HEK293 (cell line): ENCODE data around the gene DRAP1.

Source experiments
- CTCF ChIA-PET: fragments of 350-600 bp; formaldehyde crosslinking; extraction: SDS; loops from one replicate; lab custom pipeline; 2021; ENCODE audit warnings: antibody characterized with exemption; lab: Yijun Ruan, JAX
- POLR2A ChIA-PET: fragments of 300-600 bp; formaldehyde crosslinking; extraction: SDS; loops from one replicate; lab custom pipeline; 2020; ENCODE audit warnings: antibody characterized with exemption, inconsistent platforms; lab: Yijun Ruan, JAX
- H3K27ac ChIP-seq: fragments of 200-500 bp; sonication (Bioruptor generic); 2 replicates; pipeline ENCODE4 v1.5.1; 2014; ENCODE audit warnings: low read depth, low read length, control low read depth, inconsistent platforms; ENCODE audit errors: extremely low read depth
- H3K36me3 ChIP-seq, 2 experiments: fragments of 200-500 bp in 1 of 2; sonication (Bioruptor generic) in 1 of 2; 1 replicate in 1 of 2; 2 replicates in 1 of 2; pipeline ENCODE4 v1.5.1; 2014 to 2017; ENCODE audit warnings: inconsistent platforms in 2 of 2, low read length in 2 of 2; ENCODE audit not compliant: control insufficient read depth in 2 of 2, insufficient read depth in 1 of 2
- H3K4me1 ChIP-seq: fragments of 200-500 bp; sonication (Bioruptor generic); 2 replicates; pipeline ENCODE4 v1.5.1; 2014; ENCODE audit warnings: mild to moderate bottlenecking, low read length, inconsistent platforms; ENCODE audit not compliant: control insufficient read depth, insufficient read depth
- H3K4me3 ChIP-seq: 2 replicates; pipeline ENCODE4 v1.5.1; 2011; ENCODE audit warnings: low read depth, mild to moderate bottlenecking, control low read depth, low read length, moderate library complexity
- H3K9me3 ChIP-seq: fragments of 200-500 bp; sonication (Bioruptor generic); 2 replicates; pipeline ENCODE4 v1.5.1; 2014; ENCODE audit warnings: low read depth, low read length, inconsistent platforms; ENCODE audit not compliant: control insufficient read depth, insufficient read depth
- EGR2 ChIP-seq: fragments of 450-650 bp; formaldehyde crosslinking; IDR thresholded peaks from 2 replicates; pipeline ENCODE4 v1.5.1; 2016; ENCODE audit warnings: low read depth, missing biosample characterization, missing genetic modification characterization
- GLIS1 ChIP-seq: fragments of 450-650 bp; formaldehyde crosslinking; IDR thresholded peaks from 2 replicates; pipeline ENCODE4 v1.5.1; 2016; ENCODE audit warnings: missing biosample characterization, missing genetic modification characterization
- KLF1 ChIP-seq: fragments of 450-650 bp; formaldehyde crosslinking; IDR thresholded peaks from 2 replicates; pipeline ENCODE4 v1.5.1; 2016; ENCODE audit warnings: missing biosample characterization, missing genetic modification characterization
- KLF17 ChIP-seq: fragments of 450-650 bp; formaldehyde crosslinking; IDR thresholded peaks from 2 replicates; pipeline ENCODE4 v1.5.1; 2016; ENCODE audit warnings: missing biosample characterization, missing genetic modification characterization
- KLF8 ChIP-seq: fragments of 450-650 bp; formaldehyde crosslinking; IDR thresholded peaks from 2 replicates; pipeline ENCODE4 v1.5.1; 2016; ENCODE audit warnings: missing biosample characterization, missing genetic modification characterization
- KLF9 ChIP-seq: fragments of 450-650 bp; formaldehyde crosslinking; IDR thresholded peaks from 2 replicates; pipeline ENCODE4 v1.5.1; 2016; ENCODE audit warnings: missing biosample characterization, missing genetic modification characterization, low read depth
- MEIS1 ChIP-seq: sonication (generic); formaldehyde crosslinking; IDR thresholded peaks from 2 replicates; pipeline ENCODE4 v1.8.1; 2022; ENCODE audit warnings: missing genetic modification reagents, mild to moderate bottlenecking, borderline replicate concordance
- SP7 ChIP-seq: fragments of 450-650 bp; formaldehyde crosslinking; IDR thresholded peaks from 2 replicates; pipeline ENCODE4 v1.5.1; 2016; ENCODE audit warnings: missing biosample characterization, missing genetic modification characterization
- ZBTB11 ChIP-seq: fragments of 450-650 bp; formaldehyde crosslinking; conservative IDR thresholded peaks from 2 replicates; pipeline ENCODE4 v1.5.1; 2016; ENCODE audit warnings: low read depth, missing biosample characterization, missing genetic modification characterization
- ZBTB17 ChIP-seq: fragments of 450-650 bp; formaldehyde crosslinking; IDR thresholded peaks from 2 replicates; pipeline ENCODE4 v1.5.1; 2016; ENCODE audit warnings: missing biosample characterization, missing genetic modification characterization
- ZBTB20 ChIP-seq: fragments of 450-650 bp; formaldehyde crosslinking; IDR thresholded peaks from 2 replicates; pipeline ENCODE4 v1.5.1; 2016; ENCODE audit warnings: missing biosample characterization, missing genetic modification characterization
- ZFHX2 ChIP-seq: fragments of 450-650 bp; formaldehyde crosslinking; conservative IDR thresholded peaks from 2 replicates; pipeline ENCODE4 v1.5.1; 2016; ENCODE audit warnings: missing biosample characterization, missing genetic modification characterization
- ZFP69B ChIP-seq: fragments of 450-650 bp; formaldehyde crosslinking; IDR thresholded peaks from 2 replicates; pipeline ENCODE4 v1.5.1; 2016; ENCODE audit warnings: missing biosample characterization, missing genetic modification characterization
- ZNF174 ChIP-seq: fragments of 450-650 bp; formaldehyde crosslinking; IDR thresholded peaks from 2 replicates; pipeline ENCODE4 v1.5.0; 2017; ENCODE audit warnings: missing biosample characterization, mild to moderate bottlenecking, missing genetic modification characterization
- ZNF18 ChIP-seq: fragments of 450-650 bp; formaldehyde crosslinking; IDR thresholded peaks from 2 replicates; pipeline ENCODE4 v1.5.1; 2016; ENCODE audit warnings: missing biosample characterization, missing genetic modification characterization
- ZNF202 ChIP-seq: fragments of 450-650 bp; formaldehyde crosslinking; IDR thresholded peaks from 2 replicates; pipeline ENCODE4 v1.5.1; 2016; ENCODE audit warnings: missing biosample characterization, missing genetic modification characterization, borderline replicate concordance
- ZNF341 ChIP-seq: fragments of 450-650 bp; formaldehyde crosslinking; IDR thresholded peaks from 2 replicates; pipeline ENCODE4; 2016; ENCODE audit warnings: low read depth, missing biosample characterization, missing genetic modification characterization
- ZNF362 ChIP-seq: fragments of 450-650 bp; formaldehyde crosslinking; IDR thresholded peaks from 2 replicates; pipeline ENCODE4 v1.5.1; 2016; ENCODE audit warnings: missing biosample characterization, missing genetic modification characterization
- ZNF561 ChIP-seq: fragments of 450-650 bp; IDR thresholded peaks from 2 replicates; pipeline ENCODE4 v1.5.1; 2018; ENCODE audit warnings: missing biosample characterization, missing genetic modification characterization, borderline replicate concordance
- ZNF624 ChIP-seq: fragments of 450-650 bp; formaldehyde crosslinking; IDR thresholded peaks from 2 replicates; pipeline ENCODE4 v1.5.1; 2017; ENCODE audit warnings: missing biosample characterization, missing genetic modification characterization
- ZNF692 ChIP-seq: fragments of 450-650 bp; formaldehyde crosslinking; IDR thresholded peaks from 2 replicates; pipeline ENCODE4 v1.5.1; 2016; ENCODE audit warnings: missing biosample characterization, missing genetic modification characterization
- ZNF701 ChIP-seq: fragments of 450-650 bp; formaldehyde crosslinking; IDR thresholded peaks from 2 replicates; pipeline ENCODE4 v1.5.1; 2016; ENCODE audit warnings: missing biosample characterization, missing genetic modification characterization
- ZSCAN16 ChIP-seq: fragments of 450-650 bp; formaldehyde crosslinking; IDR thresholded peaks from 2 replicates; pipeline ENCODE4 v1.5.1; 2016; ENCODE audit warnings: missing biosample characterization, missing genetic modification characterization

DRAP1 gene

GRCh38 chr11:65872586-65873317 lies 46.5 kb upstream of the DRAP1 start, which contains the start of gene EFEMP2:
Gene EFEMP2, minus strand, starts transcription at chr11:65872800. Its CDS starts 446 bp downstream, at chr11:65872354.
- Histone ChIP-seq H3K27ac (no peak within 1 kb of the TSS), H3K9me3 (no peaks in the 10 kb centered on the region), H3K4me3 (peak within 1 kb of the TSS; percentile 44), H3K36me3 (peaks cover 0 to 8% of the 10 kb centered on the region in 2 experiments; a peak in 1 of 3 replicates), H3K4me1 (no peaks in the 10 kb centered on the region)
- ChIA-PET POLR2A (interaction anchor here (1.1 to 6.6 kb wide), 5 partner anchors 12 to 16 kb away, joined by 3 to 111 read pairs (median 9); partner anchors contain the start of genes CFL1, FIBP and MUS81), CTCF (interaction anchor here (0.6 to 4.2 kb wide), 7 partner anchors 12 to 272 kb away, joined by 3 to 37 read pairs (median 17); partner anchors contain the start of genes CCDC85B, FIBP and MUS81)
- TF ChIP-seq ZNF202 (tag by site-specific recombination) (no peak), ZBTB20 (tag by site-specific recombination) (0 out of 2 replicates have a peak, but pooled peaks have one; percentile 20), KLF17 (tag by site-specific recombination) (no peak)

- Histone ChIP-seq H3K4me3 (peak overlapping the region; percentile 44), H3K4me1 (no peaks in the 10 kb centered on the region), H3K27ac (no peak overlapping the region), H3K36me3 (no peaks in the 10 kb centered on the region), H3K9me3 (no peaks in the 10 kb centered on the region)
- ChIA-PET POLR2A (interaction anchor here (0.6 to 2.3 kb wide), 8 partner anchors 11 to 44 kb away, joined by 3 to 13 read pairs (median 4); partner anchors contain the start of genes CCDC85B, FIBP and MUS81), CTCF (interaction anchor here (0.6 to 2.7 kb wide), 6 partner anchors 11 to 162 kb away, joined by 3 to 35 read pairs (median 12); partner anchors contain the start of genes AP5B1, CCDC85B, FIBP and MUS81)
- TF ChIP-seq ZNF701 (tag by site-specific recombination) = no peak
- peak; percentile 99 for TF ChIP-seq KLF1 (tag by site-specific recombination)
- TF ChIP-seq KLF8 = peak; percentile 96
- 0 out of 2 replicates have a peak, but pooled peaks have one; percentile 13 for TF ChIP-seq ZBTB11 (tag by site-specific recombination)
- peak; percentile 80 for TF ChIP-seq EGR2 (tag by site-specific recombination)
- peak; percentile 24; the same call in 1 of the 2 replicates for TF ChIP-seq ZNF341 (tag by site-specific recombination)
- 0 out of 2 replicates have a peak, but pooled peaks have one; percentile 67 for TF ChIP-seq ZNF561 (tag by site-specific recombination)
- TF ChIP-seq KLF9 = peak; percentile 92
- TF ChIP-seq MEIS1 (CRISPR knock-in tag) = no peak
- TF ChIP-seq ZBTB17 = peak; percentile 57
- TF ChIP-seq GLIS1 (tag by site-specific recombination) = peak; percentile 76
- no peak for TF ChIP-seq ZNF362
- peak; percentile 84 for TF ChIP-seq ZFHX2 (tag by site-specific recombination)
- TF ChIP-seq ZNF692 (tag by site-specific recombination) = peak; percentile 98
- TF ChIP-seq ZSCAN16 = no peak
- no peak for TF ChIP-seq ZNF624 (tag by site-specific recombination)
- TF ChIP-seq ZFP69B (tag by site-specific recombination) = peak; percentile 97
- peak; percentile 60 for TF ChIP-seq SP7 (tag by site-specific recombination)
- no peak for TF ChIP-seq ZNF18 (tag by site-specific recombination)
- TF ChIP-seq ZNF174 (tag by site-specific recombination) = no peak
Observed at GRCh38 chr11:65873318-65874156, 45.7 kb upstream of the DRAP1 start.
